Testis (tissue), 2 donors: ENCODE measurements around the gene DNAJC13.

Experiments
- CTCF ChIP-seq, 3 experiments: fragments of 450-650 bp in 2 of 3; fragments of 200-600 bp in 1 of 3; sonication (generic) in 1 of 3; IDR thresholded peaks; one replicate each; pipeline ENCODE4 v1.5.1; 2016 to 2019; ENCODE audit warnings: antibody characterized with exemption in 3 of 3, mild to moderate bottlenecking in 2 of 3, moderate library complexity in 1 of 3
- POLR2A ChIP-seq: fragments of 450-650 bp; IDR thresholded peaks from one replicate; pipeline ENCODE4 v1.6.1; 2017; ENCODE audit warnings: antibody characterized with exemption, mild to moderate bottlenecking, moderate library complexity

GRCh38 chr3:132405609-132406299 is 11.5 kb upstream of the DNAJC13 start:
- TF ChIP-seq POLR2A (no peak), CTCF (IDR thresholded peaks at IDR 0.05) (no peak)
